K562 (cell line): Measurements from ENCODE around the gene SLC25A4. TPM values are rescaled to one million over a fixed set of nuclear protein-coding genes. Genes with fewer than 3 reads are reported as not detected.

ENCODE experiments used
- ATAC-seq: fragments of 200-7000 bp; cut with Tn5 transposase; 3 replicates; pipeline ENCODE4 v1.9.1; 2020; ENCODE audit warnings: moderate library complexity
- BruUV-seq: library from RNA; stranded (reverse); fragments of 400-500 nt; replicated peaks from 2 replicates; lab custom pipeline; 2021; lab: Mats Ljungman, UMichigan
- CTCF ChIA-PET: fragments of 300-600 bp; formaldehyde crosslinking; extraction: SDS; loops from one replicate; lab custom pipeline; 2021; ENCODE audit warnings: low intra/inter-chr PET ratio; lab: Yijun Ruan, JAX
- POLR2A ChIA-PET: fragments of 300-600, 350-650 bp; sonication (Branson Sonifier 250); formaldehyde crosslinking; extraction: SDS; loops from one replicate; lab custom pipeline; 2021; ENCODE audit warnings: antibody characterized with exemption, inconsistent platforms; lab: Yijun Ruan, JAX
- DNase-seq, 4 experiments: peaks; one replicate each; pipeline versions ENCODE4 v3.0.0 to v3.0.0-alpha.2; 2011 to 2018; ENCODE audit warnings: low spot score in 3 of 4, mixed read lengths in 3 of 4; ENCODE audit errors: extremely low read depth in 1 of 4
- FAIRE-seq: peaks from 2 replicates; lab custom pipeline; 2011; peaks lifted over from hg19 to GRCh38; lab: Jason Lieb, UNC
- H2AFZ ChIP-seq: 2 replicates; pipeline ENCODE4 v1.6.0; 2011; ENCODE audit warnings: low read depth, low read length, control low read depth, inconsistent platforms
- H3K27ac ChIP-seq: fragments of 200-600 bp; 3 replicates; pipeline ENCODE4 v1.8.0; 2011; ENCODE audit warnings: low read depth, mild to moderate bottlenecking, control low read depth, inconsistent platforms, low read length, moderate library complexity, mixed read lengths; ENCODE audit errors: extremely low read depth
- H3K27me3 ChIP-seq, 2 experiments: fragments of 300-600 bp in 1 of 2; 2 replicates in 1 of 2; 3 replicates in 1 of 2; pipeline versions ENCODE4 v1.6.0 to v1.8.0; 2011; ENCODE audit warnings: inconsistent platforms in 2 of 2, low read length in 2 of 2, mild to moderate bottlenecking in 1 of 2, mixed read lengths in 1 of 2, moderate library complexity in 1 of 2; ENCODE audit not compliant: control insufficient read depth in 2 of 2, insufficient read depth in 2 of 2
- H3K36me3 ChIP-seq: fragments of 300-600 bp; 3 replicates; pipeline ENCODE4 v1.8.0; 2011; ENCODE audit warnings: mild to moderate bottlenecking, low read length, inconsistent platforms; ENCODE audit not compliant: control insufficient read depth, insufficient read depth
- H3K4me1 ChIP-seq, 2 experiments: fragments of 200-600 bp in 1 of 2; replicated peaks in 1 of 2; 2 replicates in 1 of 2; 3 replicates in 1 of 2; pipeline versions ENCODE4 v1.5.1 to v1.8.0; 2011; ENCODE audit warnings: inconsistent platforms in 2 of 2, low read length in 2 of 2, mild to moderate bottlenecking in 1 of 2, mixed read lengths in 1 of 2, moderate library complexity in 1 of 2; ENCODE audit not compliant: control insufficient read depth in 2 of 2, insufficient read depth in 2 of 2
- H3K4me2 ChIP-seq: 2 replicates; pipeline ENCODE4 v1.6.1; 2011; ENCODE audit warnings: low read length, control low read depth, inconsistent platforms, mixed read lengths; ENCODE audit not compliant: insufficient read depth
- H3K4me3 ChIP-seq: fragments of 200-600 bp; sonication (generic), shearing (Covaris generic); 2 replicates; pipeline ENCODE4 v1.5.1; 2016; ENCODE audit warnings: control low read depth, inconsistent platforms
- H3K79me2 ChIP-seq: fragments of 200-600 bp; 3 replicates; pipeline ENCODE4 v1.8.0; 2011; ENCODE audit warnings: low read length, inconsistent platforms; ENCODE audit not compliant: control insufficient read depth, insufficient read depth
- H3K9ac ChIP-seq, 2 experiments: 2 replicates each; pipeline versions ENCODE4 v1.6.0 to v1.6.1; 2011; ENCODE audit warnings: low read depth in 2 of 2, low read length in 2 of 2, control low read depth in 1 of 2, inconsistent platforms in 1 of 2, mild to moderate bottlenecking in 1 of 2, mixed read lengths in 1 of 2; ENCODE audit not compliant: insufficient read depth in 1 of 2
- H3K9me1 ChIP-seq: one replicate; pipeline ENCODE4 v1.6.0; 2011; ENCODE audit warnings: inconsistent platforms, mild to moderate bottlenecking, low read length, moderate library complexity; ENCODE audit not compliant: control insufficient read depth, insufficient read depth
- H3K9me3 ChIP-seq: replicated peaks from 2 replicates; pipeline ENCODE4 v1.5.1; 2011; ENCODE audit warnings: low read depth, low read length, inconsistent platforms; ENCODE audit not compliant: control insufficient read depth, insufficient read depth
- H4K20me1 ChIP-seq: replicated peaks from 2 replicates; pipeline ENCODE4 v1.6.1; 2011; ENCODE audit warnings: low read length, inconsistent platforms, mixed read lengths; ENCODE audit not compliant: control insufficient read depth, insufficient read depth
- HOXB6 ChIP-seq: fragments of 250-450 bp; sonication (Bioruptor Pico); IDR thresholded peaks from 2 replicates; pipeline ENCODE4 v1.5.1; 2022; ENCODE audit warnings: mild to moderate bottlenecking, borderline replicate concordance
- PBX2 ChIP-seq, 2 experiments: IDR thresholded peaks in 1 of 2; conservative IDR thresholded peaks in 1 of 2; 2 replicates each; pipeline ENCODE4 v1.6.1; 2016; ENCODE audit warnings: low read depth in 2 of 2, mild to moderate bottlenecking in 1 of 2, missing compliant biosample characterization in 1 of 2, missing genetic modification characterization in 1 of 2, moderate library complexity in 1 of 2
- ZBTB33 ChIP-seq: sonication (generic); formaldehyde crosslinking; IDR thresholded peaks from 2 replicates; pipeline ENCODE4 v1.8.1; 2023; ENCODE audit warnings: mild to moderate bottlenecking, missing genetic modification reagents
- ZFP1 ChIP-seq: fragments of 450-650 bp; formaldehyde crosslinking; IDR thresholded peaks from 2 replicates; pipeline ENCODE4 v1.4.0; 2020; ENCODE audit warnings: mild to moderate bottlenecking, mixed read lengths
- WGBS: fragments of 100-300 bp; shearing (Covaris generic); methylation state at CpG from one replicate; pipeline ENCODE4 v1.1.6; 2016; ENCODE audit warnings: low coverage, mixed read lengths; ENCODE audit not compliant: insufficient coverage; ENCODE audit errors: missing lambda C conversion rate; 5-methylcytosine and 5-hydroxymethylcytosine counted together
- in situ Hi-C: fragments of 300-500 bp; cut with MboI; formaldehyde crosslinking; loops from 4 replicates; pipeline ENCODE4 v1.15.0; 2018; ENCODE audit warnings: inconsistent platforms, mixed read lengths
- intact Hi-C: fragments of 100-400 bp; cut with micrococcal nuclease; formaldehyde crosslinking; loops from 2 replicates; pipeline ENCODE4 v1.14.2; 2022
- polyA plus RNA-seq, 8 experiments: library from polyadenylated mRNA; depleted of rRNA in 4 of 8; stranded (reverse) in 5 of 8; unstranded in 3 of 8; fragments of >200 nt; fragmentation: Nextera tagmentation in 2 of 8; fragmentation: Illumina TruSeq in 1 of 8; extraction: Ambion mirVana in 2 of 8; extraction: Trizol in 1 of 8; gene quantifications; 2 replicates each; pipeline versions ENCODE4 v1.2.1 to v1.2.3, GENCODE V29; 2011 to 2014; ENCODE audit warnings: inconsistent platforms in 1 of 8, missing spikeins in 1 of 8
- total RNA-seq, 7 experiments: library from RNA; depleted of rRNA in 6 of 7; stranded (reverse); fragments of >200 nt in 6 of 7; fragmentation: Illumina TruSeq in 2 of 7; extraction: Trizol in 2 of 7; gene quantifications; 2 replicates each; pipeline versions ENCODE4 v1.2.1 to v1.2.3, GENCODE V29; 2011 to 2021; ENCODE audit warnings: low replicate concordance in 1 of 7
- TF ChIP-seq, protein P1 (sequence below): sonication (generic); formaldehyde crosslinking; IDR thresholded peaks from 2 replicates; pipeline ENCODE4 v1.8.0; 2022; ENCODE audit warnings: mild to moderate bottlenecking, missing genetic modification reagents
- TF ChIP-seq, protein P2 (sequence below): fragments of 250-450 bp; sonication (Bioruptor Pico); IDR thresholded peaks from 2 replicates; pipeline ENCODE4 v1.4.0; 2020; ENCODE audit warnings: borderline replicate concordance

SLC25A4 gene
- total and polyA plus RNA-seq, 9 of the 15 experiments (the other 6 are each of a cell fraction or from before 2014, with no cell fraction given), result 8.3 to 28.6 (median 19.5) TPM

GRCh38 chr4:185128272-185129119 lies 14.6 kb upstream of the SLC25A4 start:
- H3K4me1 ChIP-seq, result no peaks in the 10 kb centered on the region
- in situ Hi-C loops (no loop called here), intact Hi-C loops (no loop called here)
- ChIA-PET POLR2A (no interaction called here), CTCF (no interaction called here)
- WGBS, result 91% methylated on average over 29 of the region's 74 CpGs
- H4K20me1 ChIP-seq, result no peaks in the 10 kb centered on the region
- no peak overlapping the region for H2AFZ ChIP-seq
- DNase-seq (no peak), ATAC-seq (no peak), FAIRE-seq (no peak)
- TF ChIP-seq PBX2 (CRISPR knock-in tag; IDR thresholded peaks at IDR 0.05; ENCODE audit: low read depth), result no peak
- no peak for TF ChIP-seq PBX2 (tag; conservative IDR thresholded peaks at IDR 0.05; ENCODE audit: low read depth)
- TF ChIP-seq, protein P1, sequence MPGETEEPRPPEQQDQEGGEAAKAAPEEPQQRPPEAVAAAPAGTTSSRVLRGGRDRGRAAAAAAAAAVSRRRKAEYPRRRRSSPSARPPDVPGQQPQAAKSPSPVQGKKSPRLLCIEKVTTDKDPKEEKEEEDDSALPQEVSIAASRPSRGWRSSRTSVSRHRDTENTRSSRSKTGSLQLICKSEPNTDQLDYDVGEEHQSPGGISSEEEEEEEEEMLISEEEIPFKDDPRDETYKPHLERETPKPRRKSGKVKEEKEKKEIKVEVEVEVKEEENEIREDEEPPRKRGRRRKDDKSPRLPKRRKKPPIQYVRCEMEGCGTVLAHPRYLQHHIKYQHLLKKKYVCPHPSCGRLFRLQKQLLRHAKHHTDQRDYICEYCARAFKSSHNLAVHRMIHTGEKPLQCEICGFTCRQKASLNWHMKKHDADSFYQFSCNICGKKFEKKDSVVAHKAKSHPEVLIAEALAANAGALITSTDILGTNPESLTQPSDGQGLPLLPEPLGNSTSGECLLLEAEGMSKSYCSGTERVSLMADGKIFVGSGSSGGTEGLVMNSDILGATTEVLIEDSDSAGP (CRISPR knock-in tag), result no peak
- TF ChIP-seq ZFP1 (CRISPR knock-in tag), result no peak
- no peak for TF ChIP-seq HOXB6 (CRISPR knock-in tag)
- peak; percentile 80 for TF ChIP-seq ZBTB33 (CRISPR knock-in tag)
- TF ChIP-seq, protein P2, sequence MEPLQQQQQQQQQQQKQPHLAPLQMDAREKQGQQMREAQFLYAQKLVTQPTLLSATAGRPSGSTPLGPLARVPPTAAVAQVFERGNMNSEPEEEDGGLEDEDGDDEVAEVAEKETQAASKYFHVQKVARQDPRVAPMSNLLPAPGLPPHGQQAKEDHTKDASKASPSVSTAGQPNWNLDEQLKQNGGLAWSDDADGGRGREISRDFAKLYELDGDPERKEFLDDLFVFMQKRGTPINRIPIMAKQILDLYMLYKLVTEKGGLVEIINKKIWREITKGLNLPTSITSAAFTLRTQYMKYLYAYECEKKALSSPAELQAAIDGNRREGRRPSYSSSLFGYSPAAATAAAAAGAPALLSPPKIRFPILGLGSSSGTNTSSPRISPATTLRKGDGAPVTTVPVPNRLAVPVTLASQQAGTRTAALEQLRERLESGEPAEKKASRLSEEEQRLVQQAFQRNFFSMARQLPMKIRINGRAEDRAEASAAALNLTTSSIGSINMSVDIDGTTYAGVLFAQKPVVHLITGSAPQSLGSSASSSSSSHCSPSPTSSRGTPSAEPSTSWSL, result no peak
- H3K4me3 ChIP-seq, result no peak overlapping the region
- H3K27me3 ChIP-seq, result no peaks in the 10 kb centered on the region
- no peaks in the 10 kb centered on the region for H3K9me1 ChIP-seq
- H3K9me3 ChIP-seq, result no peaks in the 10 kb centered on the region; the same call in 1 of the 2 replicates
- no peak overlapping the region for H3K9ac ChIP-seq
- H3K79me2 ChIP-seq, result no peaks in the 10 kb centered on the region
- H3K36me3 ChIP-seq, result no peaks in the 10 kb centered on the region
- H3K4me2 ChIP-seq, result no peak overlapping the region
- BruUV-seq, result no TSS peak
- H3K27ac ChIP-seq, result no peak overlapping the region
